Heart left ventricle (tissue), 13 donors: ENCODE measurements around the gene ZNF25.

Experiments used
- POLR2A ChIP-seq, 2 donors: fragments of 450-650 bp; IDR thresholded peaks; one replicate each; pipeline ENCODE4 v1.6.1; 2017; ENCODE audit warnings: antibody characterized with exemption in 2 of 2, mild to moderate bottlenecking in 2 of 2, moderate library complexity in 2 of 2
- TF ChIP-seq, protein P1 (sequence below), 12 donors: fragments of 200-600 bp; sonication (generic) in 4 of 12; IDR thresholded peaks; one replicate each; pipeline versions ENCODE4 v1.5.0 to v1.8.0; 2018 to 2022; ENCODE audit warnings: antibody characterized with exemption in 12 of 12, mild to moderate bottlenecking in 5 of 12
- donor health status: ischemic (EF 13 %, LVEDD 7.1; RV severe dilation, severe dysfunction).
- donor health status: DM: no; HTN: yes; CAD: no.
- donor health status: DM: no; HTN: no; CAD: no.
- donor health status: ischemic (EF 25% LVEDD 6.9; RV normal size, moderate dysfunction).
- donor health status: ischemic (EF 25% LVEDD 5.7; RV mildly dilated, moderate dysfunction).
- donor health status: ischemic (EF 35%, LVEDD 5.7; RV mildly dilated, moderate dysfunction).
- donor health status: nonischemic (EF 11% LVEDD 7.7; RV severe dilation, severe dysfunction).
- donor health status: DM: yes; HTN: yes; CAD: no.
- donor health status: PGD.
- donor health status: ischemic (EF 29% LVEDD 5.4; RV normal size, mild dysfunction).
- donor health status: nonischemic (EF 23%, LVEDD 6.1; RV moderate dilation, normal function).

DNA sequence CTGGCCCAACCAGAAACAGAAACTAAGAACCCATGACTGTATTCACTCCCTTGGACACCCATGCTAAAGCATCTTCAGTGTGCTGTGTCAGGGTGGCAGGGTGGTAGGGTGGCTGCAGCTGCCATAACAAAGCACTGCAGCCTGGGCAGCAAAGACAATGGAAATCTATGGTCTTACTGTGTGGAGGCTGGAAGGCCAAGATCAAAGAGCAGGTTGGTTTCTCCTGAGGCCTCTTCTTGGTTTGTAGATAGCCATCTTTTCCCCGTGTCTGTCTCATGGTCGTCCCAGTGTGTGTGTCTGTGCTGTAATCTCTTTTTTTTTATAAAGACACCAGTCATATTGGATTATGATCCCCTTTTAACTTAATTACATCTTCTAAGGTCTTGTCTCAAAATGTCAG is 15.2 kb upstream of the ZNF25 start:
- TF ChIP-seq, protein P1, sequence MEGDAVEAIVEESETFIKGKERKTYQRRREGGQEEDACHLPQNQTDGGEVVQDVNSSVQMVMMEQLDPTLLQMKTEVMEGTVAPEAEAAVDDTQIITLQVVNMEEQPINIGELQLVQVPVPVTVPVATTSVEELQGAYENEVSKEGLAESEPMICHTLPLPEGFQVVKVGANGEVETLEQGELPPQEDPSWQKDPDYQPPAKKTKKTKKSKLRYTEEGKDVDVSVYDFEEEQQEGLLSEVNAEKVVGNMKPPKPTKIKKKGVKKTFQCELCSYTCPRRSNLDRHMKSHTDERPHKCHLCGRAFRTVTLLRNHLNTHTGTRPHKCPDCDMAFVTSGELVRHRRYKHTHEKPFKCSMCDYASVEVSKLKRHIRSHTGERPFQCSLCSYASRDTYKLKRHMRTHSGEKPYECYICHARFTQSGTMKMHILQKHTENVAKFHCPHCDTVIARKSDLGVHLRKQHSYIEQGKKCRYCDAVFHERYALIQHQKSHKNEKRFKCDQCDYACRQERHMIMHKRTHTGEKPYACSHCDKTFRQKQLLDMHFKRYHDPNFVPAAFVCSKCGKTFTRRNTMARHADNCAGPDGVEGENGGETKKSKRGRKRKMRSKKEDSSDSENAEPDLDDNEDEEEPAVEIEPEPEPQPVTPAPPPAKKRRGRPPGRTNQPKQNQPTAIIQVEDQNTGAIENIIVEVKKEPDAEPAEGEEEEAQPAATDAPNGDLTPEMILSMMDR (IDR thresholded peaks at IDR 0.05): no peak
- TF ChIP-seq POLR2A (IDR thresholded peaks at IDR 0.05): no peak
